WTC11 (cell line): ENCODE data around the gene STRA6. TPM values are rescaled to one million over a fixed set of nuclear protein-coding genes. Genes with fewer than 3 reads are reported as not detected.

Experiments used
- ATAC-seq: fragments of 200-7000 bp; cut with Tn5 transposase; 2 replicates; pipeline ENCODE4 v1.10.0; 2021; ENCODE audit warnings: mild to moderate bottlenecking, moderate library complexity
- CTCF ChIA-PET: fragments of 300-600 bp; sonication (Branson Sonifier 250); formaldehyde crosslinking; loops from one replicate; lab custom pipeline; 2021; ENCODE audit warnings: antibody characterized with exemption; lab: Charles Lee
- POLR2A ChIA-PET: fragments of 350-600 bp; sonication (Branson Sonifier 250); formaldehyde crosslinking; loops from one replicate; lab custom pipeline; 2021; ENCODE audit warnings: antibody characterized with exemption; lab: Charles Lee
- DNase-seq: peaks from one replicate; pipeline ENCODE4 v3.0.0; 2021; ENCODE audit warnings: low spot score
- H3K27ac Mint-ChIP-seq: 2 replicates; pipeline ENCODE4 v1.8.0; 2021; ENCODE audit warnings: mixed read lengths
- H3K27me3 Mint-ChIP-seq: 2 replicates; pipeline ENCODE4 v1.8.0; 2021; ENCODE audit warnings: low read depth, mild to moderate bottlenecking, moderate library complexity, mixed read lengths
- H3K36me3 Mint-ChIP-seq: 2 replicates; pipeline ENCODE4 v1.8.0; 2021; ENCODE audit warnings: mixed read lengths
- H3K4me1 Mint-ChIP-seq: 2 replicates; pipeline ENCODE4 v1.8.0; 2022; ENCODE audit warnings: mixed read lengths
- H3K4me3 Mint-ChIP-seq: 2 replicates; pipeline ENCODE4 v1.8.0; 2021; ENCODE audit warnings: mild to moderate bottlenecking, moderate library complexity, mixed read lengths
- H3K9me3 Mint-ChIP-seq: 2 replicates; pipeline ENCODE4 v1.8.0; 2021; ENCODE audit warnings: mixed read lengths
- AR ChIP-seq: fragments of 250-450 bp; sonication (Bioruptor Pico); IDR thresholded peaks from 2 replicates; pipeline ENCODE4 v1.9.0; 2021; ENCODE audit warnings: mild to moderate bottlenecking
- ATF2 ChIP-seq: sonication (generic); formaldehyde crosslinking; IDR thresholded peaks from 2 replicates; pipeline ENCODE4 v1.8.1; 2022; ENCODE audit warnings: low read depth, missing genetic modification reagents, borderline replicate concordance
- CREM ChIP-seq: sonication (generic); formaldehyde crosslinking; IDR thresholded peaks from 2 replicates; pipeline ENCODE4 v1.8.1; 2022; ENCODE audit warnings: mild to moderate bottlenecking, missing genetic modification reagents, moderate library complexity
- E2F4 ChIP-seq: sonication (generic); formaldehyde crosslinking; IDR thresholded peaks from 2 replicates; pipeline ENCODE4 v1.8.1; 2022; ENCODE audit warnings: low read depth, mild to moderate bottlenecking, moderate library complexity, missing genetic modification reagents, borderline replicate concordance
- E2F5 ChIP-seq: sonication (generic); formaldehyde crosslinking; IDR thresholded peaks from 2 replicates; pipeline ENCODE4 v1.8.1; 2022; ENCODE audit warnings: mild to moderate bottlenecking, moderate library complexity, missing genetic modification reagents
- FOXK1 ChIP-seq: sonication (generic); formaldehyde crosslinking; IDR thresholded peaks from 2 replicates; pipeline ENCODE4 v1.8.0; 2022; ENCODE audit warnings: mild to moderate bottlenecking, moderate library complexity, missing genetic modification reagents
- GTF2I ChIP-seq: fragments of 250-450 bp; sonication (Bioruptor Pico); conservative IDR thresholded peaks from 2 replicates; pipeline ENCODE4 v1.4.0; 2021; ENCODE audit warnings: mild to moderate bottlenecking
- MAX ChIP-seq: sonication (generic); formaldehyde crosslinking; IDR thresholded peaks from 2 replicates; pipeline ENCODE4 v1.8.0; 2022; ENCODE audit warnings: mild to moderate bottlenecking, missing genetic modification reagents
- MXD4 ChIP-seq: fragments of 250-450 bp; sonication (Bioruptor Pico); IDR thresholded peaks from 2 replicates; pipeline ENCODE4 v1.8.0; 2021; ENCODE audit warnings: mild to moderate bottlenecking, moderate library complexity, borderline replicate concordance
- PREB ChIP-seq: sonication (generic); formaldehyde crosslinking; IDR thresholded peaks from 2 replicates; pipeline ENCODE4 v1.8.1; 2022; ENCODE audit warnings: mild to moderate bottlenecking, missing genetic modification reagents, moderate library complexity, borderline replicate concordance
- RELA ChIP-seq: sonication (generic); formaldehyde crosslinking; IDR thresholded peaks from 2 replicates; pipeline ENCODE4 v1.8.1; 2022; ENCODE audit warnings: missing genetic modification reagents, mild to moderate bottlenecking, borderline replicate concordance
- TEAD1 ChIP-seq: sonication (generic); formaldehyde crosslinking; IDR thresholded peaks from 2 replicates; pipeline ENCODE4 v1.8.0; 2022; ENCODE audit warnings: mild to moderate bottlenecking, missing genetic modification reagents
- USF1 ChIP-seq: sonication (generic); formaldehyde crosslinking; IDR thresholded peaks from 2 replicates; pipeline ENCODE4 v1.8.0; 2022; ENCODE audit warnings: mild to moderate bottlenecking, missing genetic modification reagents
- ZNF263 ChIP-seq: sonication (generic); formaldehyde crosslinking; IDR thresholded peaks from 2 replicates; pipeline ENCODE4 v1.8.1; 2022; ENCODE audit warnings: low read depth, mild to moderate bottlenecking, moderate library complexity, missing genetic modification reagents
- ZNF281 ChIP-seq: sonication (generic); formaldehyde crosslinking; IDR thresholded peaks from 2 replicates; pipeline ENCODE4 v1.8.0; 2023; ENCODE audit warnings: mild to moderate bottlenecking, missing genetic modification reagents
- ZNF532 ChIP-seq: fragments of 250-450 bp; sonication (Bioruptor Pico); IDR thresholded peaks from 2 replicates; pipeline ENCODE4 v1.9.0; 2021; ENCODE audit warnings: mild to moderate bottlenecking, borderline replicate concordance
- total RNA-seq: library from RNA; stranded (reverse); gene quantifications from 3 replicates; pipeline ENCODE4 v1.2.3, GENCODE V29; 2021

STRA6 gene
- total RNA-seq, 1 experiment from 2014 or later = 23.2 TPM

- no peaks in the 10 kb centered on the region for H3K9me3 Mint-ChIP-seq
- H3K4me1 Mint-ChIP-seq = peaks cover 16% of the 10 kb centered on the region
- H3K27me3 Mint-ChIP-seq = peaks cover 41% of the 10 kb centered on the region
- ATAC-seq (no peak), DNase-seq (no peak)
- TF ChIP-seq GTF2I (CRISPR knock-in tag) (no peak), RELA (CRISPR knock-in tag) (no peak), ZNF281 (no peak), FOXK1 (CRISPR knock-in tag) (no peak), ZNF532 (CRISPR knock-in tag) (no peak), ZNF263 (CRISPR knock-in tag) (no peak), AR (CRISPR knock-in tag) (no peak), E2F4 (CRISPR knock-in tag) (no peak), TEAD1 (no peak)
- no peak overlapping the region for H3K27ac Mint-ChIP-seq
- CTCF ChIA-PET = interaction anchor here (0.8 to 2.8 kb wide), 7 partner anchors 14 to 186 kb away, joined by 3 to 18 read pairs (median 5); partner anchors contain the start of gene STRA6
- POLR2A ChIA-PET = interaction anchor here (0.7 to 1.6 kb wide), 3 partner anchors 32 to 100 kb away, joined by 3 to 4 read pairs (median 4); partner anchors contain the start of gene STRA6
- no peak overlapping the region for H3K4me3 Mint-ChIP-seq
- no peaks in the 10 kb centered on the region for H3K36me3 Mint-ChIP-seq
Measured at GRCh38 chr15:74233851-74234597, 31.4 kb upstream of the STRA6 start.

- ChIA-PET CTCF (interaction anchor here (0.8 to 2.8 kb wide), 5 partner anchors 13 to 185 kb away, joined by 3 to 18 read pairs (median 5); partner anchors contain the start of gene STRA6), POLR2A (interaction anchor here (1.5 to 1.6 kb wide), 2 partner anchors 31 to 86 kb away, joined by 3 to 4 read pairs; partner anchors contain the start of gene STRA6)
- Mint-ChIP-seq H3K4me1 (peaks cover 17% of the 10 kb centered on the region), H3K4me3 (no peak overlapping the region), H3K27me3 (peaks cover 36% of the 10 kb centered on the region), H3K9me3 (no peaks in the 10 kb centered on the region), H3K27ac (no peak overlapping the region), H3K36me3 (no peaks in the 10 kb centered on the region)
- DNase-seq (no peak), ATAC-seq (no peak)
- TF ChIP-seq ATF2 (CRISPR knock-in tag) = no peak
- no peak for TF ChIP-seq CREM (CRISPR knock-in tag)
- TF ChIP-seq USF1 (CRISPR knock-in tag) = no peak
- no peak for TF ChIP-seq E2F5 (CRISPR knock-in tag)
- TF ChIP-seq MXD4 (CRISPR knock-in tag) = no peak
- TF ChIP-seq TEAD1 = no peak
- TF ChIP-seq MAX (CRISPR knock-in tag) = no peak
- TF ChIP-seq PREB (CRISPR knock-in tag) = no peak
Measured at GRCh38 chr15:74233373-74233772, 30.8 kb upstream of the STRA6 start.
